HT1080 (cell line): ENCODE data around the gene RAB27B. TPM values are rescaled to one million over a fixed set of nuclear protein-coding genes. Genes with fewer than 3 reads are reported as not detected.

ENCODE experiments used
- total RNA-seq: library from RNA; depleted of rRNA; stranded (reverse); fragments of >200 nt; shearing (Covaris generic); gene quantifications from 2 replicates; pipeline ENCODE4 v1.2.3, GENCODE V29; 2014; rRNA removed

RAB27B gene
- total RNA-seq, 1 experiment from 2014 or later, result 27.7 TPM

Other genes starting within 250 kb of the RAB27B start
- gene DYNAP, start 237.2 kb upstream of the RAB27B start, total RNA-seq, result 0.03 TPM in 1 of 2 replicates, not detected in the other
- 0.08 TPM in 1 of 2 replicates, not detected in the other for gene CCDC68, start 131.0 kb downstream of the RAB27B start, total RNA-seq